K562 (cell line): Measurements from ENCODE around the gene KCNJ8. TPM values are rescaled to one million over a fixed set of nuclear protein-coding genes. Genes with fewer than 3 reads are reported as not detected.

ENCODE experiments used
- ATAC-seq: fragments of 200-7000 bp; cut with Tn5 transposase; 3 replicates; pipeline ENCODE4 v1.9.1; 2020; ENCODE audit warnings: moderate library complexity
- BruUV-seq: library from RNA; stranded (reverse); fragments of 400-500 nt; replicated peaks from 2 replicates; lab custom pipeline; 2021; lab: Mats Ljungman, UMichigan
- CTCF ChIA-PET: fragments of 300-600 bp; formaldehyde crosslinking; extraction: SDS; loops from one replicate; lab custom pipeline; 2021; ENCODE audit warnings: low intra/inter-chr PET ratio; lab: Yijun Ruan, JAX
- POLR2A ChIA-PET: fragments of 300-600, 350-650 bp; sonication (Branson Sonifier 250); formaldehyde crosslinking; extraction: SDS; loops from one replicate; lab custom pipeline; 2021; ENCODE audit warnings: antibody characterized with exemption, inconsistent platforms; lab: Yijun Ruan, JAX
- DNase-seq, 4 experiments: peaks; one replicate each; pipeline versions ENCODE4 v3.0.0 to v3.0.0-alpha.2; 2011 to 2018; ENCODE audit warnings: low spot score in 3 of 4, mixed read lengths in 3 of 4; ENCODE audit errors: extremely low read depth in 1 of 4
- FAIRE-seq: peaks from 2 replicates; lab custom pipeline; 2011; peaks lifted over from hg19 to GRCh38; lab: Jason Lieb, UNC
- H2AFZ ChIP-seq: 2 replicates; pipeline ENCODE4 v1.6.0; 2011; ENCODE audit warnings: low read depth, low read length, control low read depth, inconsistent platforms
- H3K27ac ChIP-seq: fragments of 200-600 bp; 3 replicates; pipeline ENCODE4 v1.8.0; 2011; ENCODE audit warnings: low read depth, mild to moderate bottlenecking, control low read depth, inconsistent platforms, low read length, moderate library complexity, mixed read lengths; ENCODE audit errors: extremely low read depth
- H3K27me3 ChIP-seq, 2 experiments: fragments of 300-600 bp in 1 of 2; 2 replicates in 1 of 2; 3 replicates in 1 of 2; pipeline versions ENCODE4 v1.6.0 to v1.8.0; 2011; ENCODE audit warnings: inconsistent platforms in 2 of 2, low read length in 2 of 2, mild to moderate bottlenecking in 1 of 2, mixed read lengths in 1 of 2, moderate library complexity in 1 of 2; ENCODE audit not compliant: control insufficient read depth in 2 of 2, insufficient read depth in 2 of 2
- H3K36me3 ChIP-seq: fragments of 300-600 bp; 3 replicates; pipeline ENCODE4 v1.8.0; 2011; ENCODE audit warnings: mild to moderate bottlenecking, low read length, inconsistent platforms; ENCODE audit not compliant: control insufficient read depth, insufficient read depth
- H3K4me1 ChIP-seq, 2 experiments: fragments of 200-600 bp in 1 of 2; replicated peaks in 1 of 2; 2 replicates in 1 of 2; 3 replicates in 1 of 2; pipeline versions ENCODE4 v1.5.1 to v1.8.0; 2011; ENCODE audit warnings: inconsistent platforms in 2 of 2, low read length in 2 of 2, mild to moderate bottlenecking in 1 of 2, mixed read lengths in 1 of 2, moderate library complexity in 1 of 2; ENCODE audit not compliant: control insufficient read depth in 2 of 2, insufficient read depth in 2 of 2
- H3K4me2 ChIP-seq: 2 replicates; pipeline ENCODE4 v1.6.1; 2011; ENCODE audit warnings: low read length, control low read depth, inconsistent platforms, mixed read lengths; ENCODE audit not compliant: insufficient read depth
- H3K4me3 ChIP-seq: fragments of 200-600 bp; sonication (generic), shearing (Covaris generic); 2 replicates; pipeline ENCODE4 v1.5.1; 2016; ENCODE audit warnings: control low read depth, inconsistent platforms
- H3K79me2 ChIP-seq: fragments of 200-600 bp; 3 replicates; pipeline ENCODE4 v1.8.0; 2011; ENCODE audit warnings: low read length, inconsistent platforms; ENCODE audit not compliant: control insufficient read depth, insufficient read depth
- H3K9ac ChIP-seq, 2 experiments: 2 replicates each; pipeline versions ENCODE4 v1.6.0 to v1.6.1; 2011; ENCODE audit warnings: low read depth in 2 of 2, low read length in 2 of 2, control low read depth in 1 of 2, inconsistent platforms in 1 of 2, mild to moderate bottlenecking in 1 of 2, mixed read lengths in 1 of 2; ENCODE audit not compliant: insufficient read depth in 1 of 2
- H3K9me1 ChIP-seq: one replicate; pipeline ENCODE4 v1.6.0; 2011; ENCODE audit warnings: inconsistent platforms, mild to moderate bottlenecking, low read length, moderate library complexity; ENCODE audit not compliant: control insufficient read depth, insufficient read depth
- H3K9me3 ChIP-seq: replicated peaks from 2 replicates; pipeline ENCODE4 v1.5.1; 2011; ENCODE audit warnings: low read depth, low read length, inconsistent platforms; ENCODE audit not compliant: control insufficient read depth, insufficient read depth
- H4K20me1 ChIP-seq: replicated peaks from 2 replicates; pipeline ENCODE4 v1.6.1; 2011; ENCODE audit warnings: low read length, inconsistent platforms, mixed read lengths; ENCODE audit not compliant: control insufficient read depth, insufficient read depth
- NEUROD1 ChIP-seq: fragments of 150-350 bp; IDR thresholded peaks from 2 replicates; pipeline ENCODE4 v1.6.1; 2014; ENCODE audit warnings: borderline replicate concordance, low read length, low read depth; ENCODE audit not compliant: partially characterized antibody
- NFATC3 ChIP-seq: fragments of 450-650 bp; IDR thresholded peaks from 2 replicates; pipeline ENCODE4 v1.6.1; 2017; ENCODE audit warnings: mild to moderate bottlenecking
- PCBP2 ChIP-seq: fragments of 200-400 bp; formaldehyde crosslinking; IDR thresholded peaks from 2 replicates; pipeline ENCODE4 v1.6.1; 2018; ENCODE audit warnings: low read length, low read depth, mild to moderate bottlenecking, moderate library complexity; ENCODE audit not compliant: poor library complexity, severe bottlenecking
- POLR2A ChIP-seq: fragments of 450-650 bp; conservative IDR thresholded peaks from 2 replicates; pipeline ENCODE4 v1.6.1; 2016
- RAD21 ChIP-seq, 2 experiments: fragments of 250-450 bp in 1 of 2; fragments of 450-650 bp in 1 of 2; sonication (Bioruptor Pico) in 1 of 2; formaldehyde crosslinking in 1 of 2; IDR thresholded peaks in 1 of 2; conservative IDR thresholded peaks in 1 of 2; 2 replicates each; pipeline versions ENCODE4 v1.4.0 to v1.8.0; 2020 to 2022; ENCODE audit warnings: mild to moderate bottlenecking in 2 of 2, moderate library complexity in 1 of 2
- SLC30A9 ChIP-seq: fragments of 250-450 bp; sonication (Bioruptor Pico); IDR thresholded peaks from 2 replicates; pipeline ENCODE4 v1.8.0; 2022; ENCODE audit warnings: mild to moderate bottlenecking, moderate library complexity
- TAF7 ChIP-seq: fragments of 450-650 bp; IDR thresholded peaks from 2 replicates; pipeline ENCODE4 v1.6.1; 2016; ENCODE audit warnings: missing genetic modification characterization, missing compliant biosample characterization
- ZFP36 ChIP-seq: fragments of 150-350 bp; IDR thresholded peaks from 2 replicates; pipeline ENCODE4 v1.6.1; 2018; ENCODE audit warnings: low read length, low read depth; ENCODE audit not compliant: partially characterized antibody
- ZNF143 ChIP-seq: sonication (generic); formaldehyde crosslinking; IDR thresholded peaks from 2 replicates; pipeline ENCODE4 v1.9.0; 2022; ENCODE audit warnings: mild to moderate bottlenecking, missing genetic modification reagents
- ZNF507 ChIP-seq: conservative IDR thresholded peaks from 2 replicates; pipeline ENCODE4 v1.6.1; 2017; ENCODE audit warnings: missing genetic modification characterization, missing compliant biosample characterization
- WGBS: fragments of 100-300 bp; shearing (Covaris generic); methylation state at CpG from one replicate; pipeline ENCODE4 v1.1.6; 2016; ENCODE audit warnings: low coverage, mixed read lengths; ENCODE audit not compliant: insufficient coverage; ENCODE audit errors: missing lambda C conversion rate; 5-methylcytosine and 5-hydroxymethylcytosine counted together
- in situ Hi-C: fragments of 300-500 bp; cut with MboI; formaldehyde crosslinking; loops from 4 replicates; pipeline ENCODE4 v1.15.0; 2018; ENCODE audit warnings: inconsistent platforms, mixed read lengths
- intact Hi-C: fragments of 100-400 bp; cut with micrococcal nuclease; formaldehyde crosslinking; loops from 2 replicates; pipeline ENCODE4 v1.14.2; 2022
- polyA plus RNA-seq, 8 experiments: library from polyadenylated mRNA; depleted of rRNA in 4 of 8; stranded (reverse) in 5 of 8; unstranded in 3 of 8; fragments of >200 nt; fragmentation: Nextera tagmentation in 2 of 8; fragmentation: Illumina TruSeq in 1 of 8; extraction: Ambion mirVana in 2 of 8; extraction: Trizol in 1 of 8; gene quantifications; 2 replicates each; pipeline versions ENCODE4 v1.2.1 to v1.2.3, GENCODE V29; 2011 to 2014; ENCODE audit warnings: inconsistent platforms in 1 of 8, missing spikeins in 1 of 8
- total RNA-seq, 7 experiments: library from RNA; depleted of rRNA in 6 of 7; stranded (reverse); fragments of >200 nt in 6 of 7; fragmentation: Illumina TruSeq in 2 of 7; extraction: Trizol in 2 of 7; gene quantifications; 2 replicates each; pipeline versions ENCODE4 v1.2.1 to v1.2.3, GENCODE V29; 2011 to 2021; ENCODE audit warnings: low replicate concordance in 1 of 7
- TF ChIP-seq, protein P1 (sequence below): fragments of 250-450 bp; sonication (Bioruptor Pico); IDR thresholded peaks from 2 replicates; pipeline ENCODE4 v1.4.0; 2020
- TF ChIP-seq, protein P2 (sequence below): fragments of 450-650 bp; formaldehyde crosslinking; IDR thresholded peaks from 2 replicates; pipeline ENCODE4 v1.4.0; 2022; ENCODE audit warnings: missing genetic modification characterization
- TF ChIP-seq, protein P3 (sequence below): fragments of 250-450 bp; sonication (Bioruptor Pico); IDR thresholded peaks from 2 replicates; pipeline ENCODE4 v1.4.0; 2020

The KCNJ8 gene
- total and polyA plus RNA-seq, 9 of the 15 experiments (the other 6 are each of a cell fraction or from before 2014, with no cell fraction given): 0.28 to 3.6 (median 1.1) TPM

DNA sequence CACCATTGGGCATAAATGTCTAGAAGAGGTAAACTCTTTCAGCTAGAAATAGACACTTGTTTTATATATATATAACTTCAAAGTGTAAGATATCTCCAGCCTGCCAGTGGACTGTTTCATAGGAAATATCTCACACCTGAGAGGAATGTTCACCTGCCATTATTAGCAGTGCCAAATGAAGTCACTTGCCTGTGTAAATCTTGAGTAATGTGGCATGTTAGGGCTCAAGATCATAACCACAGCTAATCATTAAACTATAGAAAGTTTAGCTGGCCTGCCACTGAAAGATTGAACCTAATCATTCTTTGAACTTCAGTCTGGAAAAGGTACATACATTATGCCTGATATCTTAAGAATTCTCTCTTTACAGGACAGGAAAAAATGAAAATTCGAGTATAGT lies 25.5 kb upstream of the KCNJ8 start:
- ChIA-PET CTCF (no interaction called here), POLR2A (no interaction called here)
- no peaks in the 10 kb centered on the region for H3K79me2 ChIP-seq
- H3K36me3 ChIP-seq: no peaks in the 10 kb centered on the region
- DNase-seq (no peak), ATAC-seq (no peak), FAIRE-seq (no peak)
- H3K27me3 ChIP-seq: no peaks in the 10 kb centered on the region
- no peak overlapping the region for H3K4me2 ChIP-seq
- BruUV-seq: no TSS peak
- H3K4me3 ChIP-seq: no peak overlapping the region
- no peaks in the 10 kb centered on the region for H3K9me1 ChIP-seq
- H3K27ac ChIP-seq: no peak overlapping the region
- no peaks in the 10 kb centered on the region for H4K20me1 ChIP-seq
- in situ Hi-C loops: no loop called here
- 0% methylated on average over 1 of the region's 1 CpG for WGBS
- H3K4me1 ChIP-seq: no peaks in the 10 kb centered on the region; a peak in 1 of 5 replicates
- intact Hi-C loops: no loop called here
- no peaks in the 10 kb centered on the region for H3K9me3 ChIP-seq
- H2AFZ ChIP-seq: no peak overlapping the region
- H3K9ac ChIP-seq: no peak overlapping the region
- TF ChIP-seq ZFP36 (no peak), SLC30A9 (CRISPR knock-in tag) (no peak), RAD21 (CRISPR knock-in tag; conservative IDR thresholded peaks at IDR 0.05 in 1 of 2, IDR thresholded peaks at IDR 0.05 in 1 of 2) (no peak), ZNF507 (tag) (no peak), ZNF143 (no peak), PCBP2 (no peak), POLR2A (no peak), NEUROD1 (no peak), TAF7 (tag) (no peak), NFATC3 (no peak)
- TF ChIP-seq, protein P1, sequence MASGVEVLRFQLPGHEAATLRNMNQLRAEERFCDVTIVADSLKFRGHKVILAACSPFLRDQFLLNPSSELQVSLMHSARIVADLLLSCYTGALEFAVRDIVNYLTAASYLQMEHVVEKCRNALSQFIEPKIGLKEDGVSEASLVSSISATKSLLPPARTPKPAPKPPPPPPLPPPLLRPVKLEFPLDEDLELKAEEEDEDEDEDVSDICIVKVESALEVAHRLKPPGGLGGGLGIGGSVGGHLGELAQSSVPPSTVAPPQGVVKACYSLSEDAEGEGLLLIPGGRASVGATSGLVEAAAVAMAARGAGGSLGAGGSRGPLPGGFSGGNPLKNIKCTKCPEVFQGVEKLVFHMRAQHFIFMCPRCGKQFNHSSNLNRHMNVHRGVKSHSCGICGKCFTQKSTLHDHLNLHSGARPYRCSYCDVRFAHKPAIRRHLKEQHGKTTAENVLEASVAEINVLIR (CRISPR knock-in tag): no peak
- TF ChIP-seq, protein P2, sequence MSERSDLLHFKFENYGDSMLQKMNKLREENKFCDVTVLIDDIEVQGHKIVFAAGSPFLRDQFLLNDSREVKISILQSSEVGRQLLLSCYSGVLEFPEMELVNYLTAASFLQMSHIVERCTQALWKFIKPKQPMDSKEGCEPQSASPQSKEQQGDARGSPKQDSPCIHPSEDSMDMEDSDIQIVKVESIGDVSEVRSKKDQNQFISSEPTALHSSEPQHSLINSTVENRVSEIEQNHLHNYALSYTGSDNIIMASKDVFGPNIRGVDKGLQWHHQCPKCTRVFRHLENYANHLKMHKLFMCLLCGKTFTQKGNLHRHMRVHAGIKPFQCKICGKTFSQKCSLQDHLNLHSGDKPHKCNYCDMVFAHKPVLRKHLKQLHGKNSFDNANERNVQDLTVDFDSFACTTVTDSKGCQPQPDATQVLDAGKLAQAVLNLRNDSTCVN (CRISPR knock-in tag): no peak
- TF ChIP-seq, protein P3, sequence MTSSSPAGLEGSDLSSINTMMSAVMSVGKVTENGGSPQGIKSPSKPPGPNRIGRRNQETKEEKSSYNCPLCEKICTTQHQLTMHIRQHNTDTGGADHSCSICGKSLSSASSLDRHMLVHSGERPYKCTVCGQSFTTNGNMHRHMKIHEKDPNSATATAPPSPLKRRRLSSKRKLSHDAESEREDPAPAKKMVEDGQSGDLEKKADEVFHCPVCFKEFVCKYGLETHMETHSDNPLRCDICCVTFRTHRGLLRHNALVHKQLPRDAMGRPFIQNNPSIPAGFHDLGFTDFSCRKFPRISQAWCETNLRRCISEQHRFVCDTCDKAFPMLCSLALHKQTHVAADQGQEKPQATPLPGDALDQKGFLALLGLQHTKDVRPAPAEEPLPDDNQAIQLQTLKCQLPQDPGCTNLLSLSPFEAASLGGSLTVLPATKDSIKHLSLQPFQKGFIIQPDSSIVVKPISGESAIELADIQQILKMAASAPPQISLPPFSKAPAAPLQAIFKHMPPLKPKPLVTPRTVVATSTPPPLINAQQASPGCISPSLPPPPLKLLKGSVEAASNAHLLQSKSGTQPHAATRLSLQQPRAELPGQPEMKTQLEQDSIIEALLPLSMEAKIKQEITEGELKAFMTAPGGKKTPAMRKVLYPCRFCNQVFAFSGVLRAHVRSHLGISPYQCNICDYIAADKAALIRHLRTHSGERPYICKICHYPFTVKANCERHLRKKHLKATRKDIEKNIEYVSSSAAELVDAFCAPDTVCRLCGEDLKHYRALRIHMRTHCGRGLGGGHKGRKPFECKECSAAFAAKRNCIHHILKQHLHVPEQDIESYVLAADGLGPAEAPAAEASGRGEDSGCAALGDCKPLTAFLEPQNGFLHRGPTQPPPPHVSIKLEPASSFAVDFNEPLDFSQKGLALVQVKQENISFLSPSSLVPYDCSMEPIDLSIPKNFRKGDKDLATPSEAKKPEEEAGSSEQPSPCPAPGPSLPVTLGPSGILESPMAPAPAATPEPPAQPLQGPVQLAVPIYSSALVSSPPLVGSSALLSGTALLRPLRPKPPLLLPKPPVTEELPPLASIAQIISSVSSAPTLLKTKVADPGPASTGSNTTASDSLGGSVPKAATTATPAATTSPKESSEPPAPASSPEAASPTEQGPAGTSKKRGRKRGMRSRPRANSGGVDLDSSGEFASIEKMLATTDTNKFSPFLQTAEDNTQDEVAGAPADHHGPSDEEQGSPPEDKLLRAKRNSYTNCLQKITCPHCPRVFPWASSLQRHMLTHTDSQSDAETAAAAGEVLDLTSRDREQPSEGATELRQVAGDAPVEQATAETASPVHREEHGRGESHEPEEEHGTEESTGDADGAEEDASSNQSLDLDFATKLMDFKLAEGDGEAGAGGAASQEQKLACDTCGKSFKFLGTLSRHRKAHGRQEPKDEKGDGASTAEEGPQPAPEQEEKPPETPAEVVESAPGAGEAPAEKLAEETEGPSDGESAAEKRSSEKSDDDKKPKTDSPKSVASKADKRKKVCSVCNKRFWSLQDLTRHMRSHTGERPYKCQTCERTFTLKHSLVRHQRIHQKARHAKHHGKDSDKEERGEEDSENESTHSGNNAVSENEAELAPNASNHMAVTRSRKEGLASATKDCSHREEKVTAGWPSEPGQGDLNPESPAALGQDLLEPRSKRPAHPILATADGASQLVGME (CRISPR knock-in tag): no peak
